ENCODE results near the gene MTERF4.

DNA sequence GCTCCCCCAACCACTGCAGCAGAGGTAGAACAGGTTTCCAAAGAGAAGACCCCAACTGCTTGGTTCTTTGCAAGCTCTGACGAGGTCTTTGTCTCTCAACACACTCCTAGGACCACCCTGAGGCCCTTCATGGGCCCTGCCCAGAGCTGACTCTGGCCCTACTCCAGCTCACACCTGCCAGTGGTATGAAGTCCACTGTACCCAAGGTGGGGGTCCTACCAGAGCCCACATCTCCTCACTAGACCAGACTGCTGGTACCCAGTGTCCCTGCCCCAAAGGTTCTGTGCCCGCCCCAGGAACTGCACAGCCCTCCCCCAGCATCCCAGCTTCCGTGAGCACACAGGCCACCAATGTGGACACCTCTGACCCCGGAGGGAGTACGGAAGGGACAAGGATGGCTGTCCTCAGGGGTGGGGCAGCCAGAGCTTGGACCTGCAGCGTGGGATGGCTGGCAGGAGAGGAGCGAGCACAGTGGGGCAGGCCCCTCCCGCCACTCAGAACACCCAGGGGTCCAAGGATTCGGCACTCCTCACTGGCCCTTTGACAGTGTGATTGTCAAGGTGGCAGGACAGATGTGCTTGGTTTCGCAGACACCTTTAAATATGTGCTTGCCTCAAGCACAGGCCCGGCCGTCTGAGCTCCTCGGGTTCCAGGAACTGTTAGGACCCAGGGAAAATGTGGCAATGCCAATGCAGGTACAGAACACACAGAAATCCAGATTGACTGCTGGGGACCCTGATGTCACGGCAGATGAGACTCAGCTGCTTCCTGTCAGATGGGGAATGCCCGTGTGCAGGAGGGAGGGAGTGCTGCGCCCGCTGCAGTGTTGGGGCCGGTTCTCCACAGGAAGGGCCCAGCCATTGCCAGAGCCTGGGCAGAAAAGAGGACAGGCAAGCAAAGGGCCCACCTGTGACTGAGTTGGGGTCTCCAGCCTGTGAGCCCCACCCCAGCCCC is 51.2 kb downstream of the MTERF4 start:
- no peak for TF ChIP-seq POLR2A (IDR thresholded peaks at IDR 0.05; ENCODE audit: low read depth, low read length)
- TF ChIP-seq, protein P1, sequence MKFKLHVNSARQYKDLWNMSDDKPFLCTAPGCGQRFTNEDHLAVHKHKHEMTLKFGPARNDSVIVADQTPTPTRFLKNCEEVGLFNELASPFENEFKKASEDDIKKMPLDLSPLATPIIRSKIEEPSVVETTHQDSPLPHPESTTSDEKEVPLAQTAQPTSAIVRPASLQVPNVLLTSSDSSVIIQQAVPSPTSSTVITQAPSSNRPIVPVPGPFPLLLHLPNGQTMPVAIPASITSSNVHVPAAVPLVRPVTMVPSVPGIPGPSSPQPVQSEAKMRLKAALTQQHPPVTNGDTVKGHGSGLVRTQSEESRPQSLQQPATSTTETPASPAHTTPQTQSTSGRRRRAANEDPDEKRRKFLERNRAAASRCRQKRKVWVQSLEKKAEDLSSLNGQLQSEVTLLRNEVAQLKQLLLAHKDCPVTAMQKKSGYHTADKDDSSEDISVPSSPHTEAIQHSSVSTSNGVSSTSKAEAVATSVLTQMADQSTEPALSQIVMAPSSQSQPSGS (IDR thresholded peaks at IDR 0.05; ENCODE audit: low read length) = no peak
- no peak for TF ChIP-seq CBX5 (IDR thresholded peaks at IDR 0.05; ENCODE audit: low read depth)
- TF ChIP-seq, protein P2, sequence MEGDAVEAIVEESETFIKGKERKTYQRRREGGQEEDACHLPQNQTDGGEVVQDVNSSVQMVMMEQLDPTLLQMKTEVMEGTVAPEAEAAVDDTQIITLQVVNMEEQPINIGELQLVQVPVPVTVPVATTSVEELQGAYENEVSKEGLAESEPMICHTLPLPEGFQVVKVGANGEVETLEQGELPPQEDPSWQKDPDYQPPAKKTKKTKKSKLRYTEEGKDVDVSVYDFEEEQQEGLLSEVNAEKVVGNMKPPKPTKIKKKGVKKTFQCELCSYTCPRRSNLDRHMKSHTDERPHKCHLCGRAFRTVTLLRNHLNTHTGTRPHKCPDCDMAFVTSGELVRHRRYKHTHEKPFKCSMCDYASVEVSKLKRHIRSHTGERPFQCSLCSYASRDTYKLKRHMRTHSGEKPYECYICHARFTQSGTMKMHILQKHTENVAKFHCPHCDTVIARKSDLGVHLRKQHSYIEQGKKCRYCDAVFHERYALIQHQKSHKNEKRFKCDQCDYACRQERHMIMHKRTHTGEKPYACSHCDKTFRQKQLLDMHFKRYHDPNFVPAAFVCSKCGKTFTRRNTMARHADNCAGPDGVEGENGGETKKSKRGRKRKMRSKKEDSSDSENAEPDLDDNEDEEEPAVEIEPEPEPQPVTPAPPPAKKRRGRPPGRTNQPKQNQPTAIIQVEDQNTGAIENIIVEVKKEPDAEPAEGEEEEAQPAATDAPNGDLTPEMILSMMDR (IDR thresholded peaks at IDR 0.05 in 2 of 3, conservative IDR thresholded peaks at IDR 0.05 in 1 of 3; ENCODE audit: control insufficient read depth in 2 of 3, extremely low read depth in 1 of 3, insufficient read depth in 1 of 3, low read depth in 3 of 3, low read length in 3 of 3) = no peak
- no peak for TF ChIP-seq EGR1 (IDR thresholded peaks at IDR 0.05; ENCODE audit: borderline replicate concordance in 1 of 2, low read depth in 2 of 2, low read length in 2 of 2)
- TF ChIP-seq RAD21 (IDR thresholded peaks at IDR 0.05; ENCODE audit: insufficient read depth, low read depth, low read length) = no peak
- TF ChIP-seq FOXM1 (IDR thresholded peaks at IDR 0.05; ENCODE audit: low read depth, low read length) = no peak
- TF ChIP-seq CEBPB (IDR thresholded peaks at IDR 0.05; ENCODE audit: borderline replicate concordance in 1 of 2, low read depth in 2 of 2, low read length in 2 of 2) = no peak
- TF ChIP-seq YY1 (IDR thresholded peaks at IDR 0.05; ENCODE audit: low read depth, low read length) = no peak
- no peak for TF ChIP-seq JUND (IDR thresholded peaks at IDR 0.05; ENCODE audit: low read depth, low read length)
- no peak for TF ChIP-seq MYC (IDR thresholded peaks at IDR 0.05; ENCODE audit: insufficient read depth, insufficient read length, insufficient replicate concordance, low read length, severe bottlenecking)
